ENCODE data around the gene GRIK4. TPM values are rescaled to one million over a fixed set of nuclear protein-coding genes. Genes with fewer than 3 reads are reported as not detected.

Gene GRIK4
- total RNA-seq, 1 donor from 2014 or later: 2.2 TPM

- Mint-ChIP-seq H3K4me3 (ENCODE audit: unreplicated experiment) (no peak overlapping the region), H3K4me1 (ENCODE audit: low read depth, unreplicated experiment) (peaks cover 10% of the 10 kb centered on the region), H3K36me3 (ENCODE audit: low read depth, unreplicated experiment) (peaks cover 5% of the 10 kb centered on the region), H3K9me3 (ENCODE audit: unreplicated experiment) (peaks cover 6% of the 10 kb centered on the region), H3K27me3 (ENCODE audit: low read depth, unreplicated experiment) (peaks cover 20% of the 10 kb centered on the region), H3K27ac (ENCODE audit: unreplicated experiment) (no peak overlapping the region)
- Histone ChIP-seq H2AFZ (ENCODE audit: low read depth, low read length) (no peak overlapping the region), H3K27ac (ENCODE audit: low read depth, low read length) (no peak overlapping the region), H3K27me3 (ENCODE audit: insufficient read depth, low read length) (peaks cover 6% of the 10 kb centered on the region), H3K4me3 (ENCODE audit: insufficient read depth, low read depth, low read length) (no peak overlapping the region), H4K20me1 (ENCODE audit: insufficient read depth, low read length) (no peaks in the 10 kb centered on the region), H3K9ac (ENCODE audit: low read length) (no peak overlapping the region), H3K79me2 (ENCODE audit: insufficient read depth, low read length) (no peaks in the 10 kb centered on the region), H3K9me3 (ENCODE audit: insufficient read depth, low read depth, low read length) (no peaks in the 10 kb centered on the region), H3K4me1 (ENCODE audit: insufficient read depth, low read length) (peaks cover 3% of the 10 kb centered on the region), H3K4me2 (ENCODE audit: low read length) (no peak overlapping the region), H3K36me3 (ENCODE audit: insufficient read depth, low read length) (no peaks in the 10 kb centered on the region)
- peak; percentile 52 for DNase-seq (ENCODE audit: low read depth)
- TF ChIP-seq CTCF (IDR thresholded peaks at IDR 0.05; ENCODE audit: insufficient read depth, low read depth, low read length) (no peak), EZH2 (IDR thresholded peaks at IDR 0.05; ENCODE audit: insufficient read depth, low read length) (no peak)
- FAIRE-seq: no peak
These were observed 78.9 kb downstream of the GRIK4 start for GRCh38 chr11:120590472-120590871.

- no peak overlapping the region for H3K27ac ChIP-seq (ENCODE audit: low read depth, low read length)
- no peak for FAIRE-seq
- no peak overlapping the region for H3K4me3 ChIP-seq (ENCODE audit: insufficient read depth, low read depth, low read length)
- H3K4me2 ChIP-seq (ENCODE audit: low read length): no peak overlapping the region
- no peak overlapping the region for H3K4me3 Mint-ChIP-seq (ENCODE audit: unreplicated experiment)
- peaks cover 6% of the 10 kb centered on the region for H3K9me3 Mint-ChIP-seq (ENCODE audit: unreplicated experiment)
- no peaks in the 10 kb centered on the region for H3K36me3 ChIP-seq (ENCODE audit: insufficient read depth, low read length)
- H3K27me3 Mint-ChIP-seq (ENCODE audit: low read depth, unreplicated experiment): peaks cover 19% of the 10 kb centered on the region
- H3K4me1 ChIP-seq (ENCODE audit: insufficient read depth, low read length): peaks cover 3% of the 10 kb centered on the region
- H3K9me3 ChIP-seq (ENCODE audit: insufficient read depth, low read depth, low read length): no peaks in the 10 kb centered on the region
- H3K36me3 Mint-ChIP-seq (ENCODE audit: low read depth, unreplicated experiment): peaks cover 3% of the 10 kb centered on the region
- H3K27me3 ChIP-seq (ENCODE audit: insufficient read depth, low read length): peaks cover 17% of the 10 kb centered on the region
- H4K20me1 ChIP-seq (ENCODE audit: insufficient read depth, low read length): no peaks in the 10 kb centered on the region
- TF ChIP-seq CTCF (IDR thresholded peaks at IDR 0.05; ENCODE audit: insufficient read depth, low read depth, low read length) (no peak), EZH2 (IDR thresholded peaks at IDR 0.05; ENCODE audit: insufficient read depth, low read length) (no peak)
- no peak overlapping the region for H3K27ac Mint-ChIP-seq (ENCODE audit: unreplicated experiment)
- DNase-seq (ENCODE audit: low read depth): no peak
- no peak overlapping the region for H3K9ac ChIP-seq (ENCODE audit: low read length)
- peaks cover 10% of the 10 kb centered on the region for H3K4me1 Mint-ChIP-seq (ENCODE audit: low read depth, unreplicated experiment)
- no peaks in the 10 kb centered on the region for H3K79me2 ChIP-seq (ENCODE audit: insufficient read depth, low read length)
- no peak overlapping the region for H2AFZ ChIP-seq (ENCODE audit: low read depth, low read length)
These were observed 83.2 kb downstream of the GRIK4 start for GRCh38 chr11:120594746-120595145.

GRCh38 chr11:120595557-120595956 lies 84.0 kb downstream of the GRIK4 start:
- peaks cover 21% of the 10 kb centered on the region for H3K27me3 Mint-ChIP-seq (ENCODE audit: low read depth, unreplicated experiment)
- Histone ChIP-seq H3K4me2 (ENCODE audit: low read length) (no peak overlapping the region), H3K79me2 (ENCODE audit: insufficient read depth, low read length) (no peaks in the 10 kb centered on the region), H2AFZ (ENCODE audit: low read depth, low read length) (no peak overlapping the region), H3K27ac (ENCODE audit: low read depth, low read length) (no peak overlapping the region), H3K4me1 (ENCODE audit: insufficient read depth, low read length) (no peaks in the 10 kb centered on the region), H3K27me3 (ENCODE audit: insufficient read depth, low read length) (peaks cover 17% of the 10 kb centered on the region), H3K9ac (ENCODE audit: low read length) (no peak overlapping the region), H4K20me1 (ENCODE audit: insufficient read depth, low read length) (no peaks in the 10 kb centered on the region), H3K36me3 (ENCODE audit: insufficient read depth, low read length) (no peaks in the 10 kb centered on the region), H3K4me3 (ENCODE audit: insufficient read depth, low read depth, low read length) (no peak overlapping the region), H3K9me3 (ENCODE audit: insufficient read depth, low read depth, low read length) (no peaks in the 10 kb centered on the region)
- no peak for FAIRE-seq
- no peak overlapping the region for H3K4me3 Mint-ChIP-seq (ENCODE audit: unreplicated experiment)
- no peak overlapping the region for H3K27ac Mint-ChIP-seq (ENCODE audit: unreplicated experiment)
- no peak for DNase-seq (ENCODE audit: low read depth)
- peaks cover 5% of the 10 kb centered on the region for H3K4me1 Mint-ChIP-seq (ENCODE audit: low read depth, unreplicated experiment)
- H3K9me3 Mint-ChIP-seq (ENCODE audit: unreplicated experiment): peaks cover 6% of the 10 kb centered on the region
- no peak for TF ChIP-seq CTCF (IDR thresholded peaks at IDR 0.05; ENCODE audit: insufficient read depth, low read depth, low read length)
- H3K36me3 Mint-ChIP-seq (ENCODE audit: low read depth, unreplicated experiment): peaks cover 3% of the 10 kb centered on the region
